ENCODE data around the gene RASSF5. TPM values are rescaled to one million over a fixed set of nuclear protein-coding genes. Genes with fewer than 3 reads are reported as not detected.
A peak's percentile ranks its signal among the peaks of the same experiment; 100 is the strongest.

The RASSF5 gene
- total and polyA plus RNA-seq, 9 of the 15 experiments (the other 6 are each of a cell fraction or from before 2014, with no cell fraction given): 6.1 to 41.0 (median 25.2) TPM

GRCh38 chr1:206635080-206635977, 128.0 kb downstream of the RASSF5 start, which contains the start of gene DYRK3 (continued):
- no peak for TF ChIP-seq CHD7 (IDR thresholded peaks at IDR 0.05; ENCODE audit: low read depth, low read length)
- TF ChIP-seq THRA (IDR thresholded peaks at IDR 0.05): no peak
- TF ChIP-seq POU5F1 (IDR thresholded peaks at IDR 0.05; ENCODE audit: borderline replicate concordance, low read depth, low read length, partially characterized antibody): no peak
- peak; percentile 72; the same call in 1 of the 2 replicates for TF ChIP-seq ESRRA (IDR thresholded peaks at IDR 0.05; ENCODE audit: borderline replicate concordance, low read depth)
- no peak for TF ChIP-seq NFE2L1 (tag; IDR thresholded peaks at IDR 0.05; ENCODE audit: borderline replicate concordance, low read depth)
- no peak for TF ChIP-seq ZNF77 (CRISPR knock-in tag; IDR thresholded peaks at IDR 0.05)
- no peak for TF ChIP-seq HNRNPH1 (optimal IDR thresholded peaks at IDR 0.05; ENCODE audit: low read depth, low read length)
- no peak for TF ChIP-seq RNF219 (CRISPR knock-in tag; IDR thresholded peaks at IDR 0.05)
- TF ChIP-seq ZBTB9 (CRISPR knock-in tag; IDR thresholded peaks at IDR 0.05): peak; percentile 76; the same call in 1 of the 2 replicates

Measured in K562 (cell line).